ENCODE results near the gene NFIC.
"Not testable (repeated sequence)": the region's sequence is repeated elsewhere in the genome, so short reads cannot be mapped to it uniquely, and the experiment has no call there.

NFIC gene

GRCh38 chr19:3401004-3401768 is 34.8 kb downstream of the NFIC start:
- DNase-seq: no peak

- no peak for DNase-seq
These were observed 36.5 kb downstream of the NFIC start for GRCh38 chr19:3402631-3403443.

GRCh38 chr19:3403489-3404323 is 37.3 kb downstream of the NFIC start:
- no peak for DNase-seq

- DNase-seq: no peak
These were observed 38.2 kb downstream of the NFIC start for GRCh38 chr19:3404324-3405260.

- no peak for DNase-seq
These were observed 38.9 kb downstream of the NFIC start for GRCh38 chr19:3405261-3405653.

GRCh38 chr19:3406571-3407111 is 40.3 kb downstream of the NFIC start:
- no peak for DNase-seq

GRCh38 chr19:3407556-3408516 is 41.5 kb downstream of the NFIC start:
- no peak for DNase-seq

GRCh38 chr19:3408996-3409345 is 42.6 kb downstream of the NFIC start:
- DNase-seq: no peak

- DNase-seq: no peak
These were observed 43.1 kb downstream of the NFIC start for GRCh38 chr19:3409346-3410064.

- DNase-seq: no peak
These were observed 45.3 kb downstream of the NFIC start for GRCh38 chr19:3411636-3412035.

- no peak for DNase-seq
These were observed 45.7 kb downstream of the NFIC start for GRCh38 chr19:3412066-3412465.

GRCh38 chr19:3413796-3414327 is 47.5 kb downstream of the NFIC start:
- no peak for DNase-seq

GRCh38 chr19:3415695-3416094 is 49.3 kb downstream of the NFIC start:
- DNase-seq: no peak

- no peak for DNase-seq
These were observed 53.9 kb downstream of the NFIC start for GRCh38 chr19:3420244-3420755.

- no peak for DNase-seq
These were observed 54.7 kb downstream of the NFIC start for GRCh38 chr19:3420909-3421619.

- DNase-seq: not testable (repeated sequence)
These were observed 55.3 kb downstream of the NFIC start for GRCh38 chr19:3421656-3422055.

GRCh38 chr19:3423183-3423829 is 56.9 kb downstream of the NFIC start:
- DNase-seq: no peak

- DNase-seq: no peak
These were observed 60.0 kb downstream of the NFIC start for GRCh38 chr19:3426433-3426832.
